Endothelial cell of hepatic sinusoid (primary cell): ENCODE measurements around the gene PRKAR1B.
"Not testable (repeated sequence)": the region's sequence is repeated elsewhere in the genome, so short reads cannot be mapped to it uniquely, and the experiment has no call there.

ENCODE experiments used
- in situ Hi-C: cut with HindIII; loops from 2 replicates; pipeline ENCODE4 v1.10.0; 2017; ENCODE audit warnings: low sequenced_read_pairs

The PRKAR1B gene

DNA sequence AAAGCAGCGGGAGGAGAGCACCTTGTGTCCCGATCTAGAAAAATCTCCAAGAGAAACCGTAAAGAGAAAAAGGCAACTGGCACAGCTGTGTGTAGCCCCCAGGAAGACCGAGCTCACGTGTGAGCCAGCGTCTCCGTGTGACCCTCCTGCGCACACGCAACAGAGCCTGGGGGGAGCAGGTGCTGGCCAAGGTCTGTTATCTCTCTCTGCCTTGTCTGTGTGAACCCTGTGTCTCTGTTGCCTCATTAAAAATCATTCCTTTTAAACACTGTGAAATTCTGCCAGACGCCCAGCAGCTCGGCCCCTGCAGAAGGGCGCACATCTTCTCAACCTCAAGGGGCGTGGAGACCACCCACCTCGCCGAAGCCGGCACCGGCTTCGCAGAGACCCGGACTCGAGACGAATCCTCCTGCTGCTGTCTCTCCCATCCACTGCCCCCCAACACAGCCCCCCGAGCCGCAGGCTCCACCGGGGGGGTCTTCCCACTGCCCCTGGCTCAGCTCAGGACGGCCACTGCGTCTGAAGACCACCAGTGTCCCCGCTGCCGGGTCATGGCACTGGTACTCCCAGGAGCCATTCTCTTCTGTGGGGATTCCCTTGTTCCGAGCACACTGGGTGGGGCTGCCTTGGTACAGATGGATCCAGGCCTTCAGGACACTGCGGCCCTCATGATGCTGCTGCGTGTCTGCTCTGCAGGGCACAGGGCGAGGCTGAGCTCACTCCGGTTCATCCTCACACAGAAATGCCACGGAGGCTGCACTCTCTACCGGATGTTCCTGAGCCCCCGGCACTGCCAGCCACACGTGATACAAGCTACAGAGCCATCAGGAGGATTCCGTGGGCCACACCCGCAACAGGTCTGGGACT is 94.9 kb downstream of the PRKAR1B start:
- in situ Hi-C loops = no loop called here

DNA sequence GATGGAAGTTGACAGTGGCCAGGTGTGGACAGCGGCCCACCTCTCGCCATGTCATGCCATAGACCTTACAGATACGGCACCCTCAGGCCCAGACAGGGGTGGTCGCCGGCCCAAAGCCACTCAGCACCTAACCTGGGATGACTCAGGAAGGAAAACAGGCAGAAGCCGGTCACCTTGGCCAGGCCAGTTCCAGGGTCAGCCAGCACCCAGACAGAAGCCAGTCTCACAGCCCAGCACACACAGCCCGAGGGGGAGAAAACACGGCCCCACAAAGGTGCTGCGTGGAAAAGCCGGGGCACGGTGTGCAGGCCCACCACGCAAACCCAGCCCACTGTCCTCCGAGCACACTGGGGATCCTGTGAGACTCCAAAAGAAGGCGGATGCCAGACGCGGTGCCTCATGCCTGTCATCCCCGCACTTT is 95.8 kb downstream of the PRKAR1B start:
- in situ Hi-C loops = no loop called here

GRCh38 chr7:630539-630938 is 96.5 kb downstream of the PRKAR1B start:
- in situ Hi-C loops = no loop called here

DNA sequence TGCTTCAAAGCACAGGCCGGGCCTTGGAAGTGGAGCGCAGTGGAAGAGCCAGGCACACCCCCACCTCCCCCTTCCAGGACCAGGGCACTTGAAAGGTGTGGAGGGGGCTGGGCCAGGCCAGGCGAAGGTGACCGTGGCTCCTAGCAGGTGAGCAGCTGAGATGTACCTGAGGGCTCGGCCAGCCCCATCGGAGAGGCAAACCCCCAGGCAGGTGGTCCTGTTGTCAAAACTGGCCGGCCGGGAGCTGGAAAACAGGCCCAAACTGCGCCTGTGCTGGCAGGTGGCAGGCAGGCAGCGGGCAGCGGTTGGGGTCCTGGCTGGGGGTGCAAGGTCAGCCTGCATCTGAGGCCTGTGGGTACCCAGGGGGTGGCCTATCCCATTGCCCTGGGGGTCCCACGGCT is 97.0 kb downstream of the PRKAR1B start:
- in situ Hi-C loops = no loop called here

DNA sequence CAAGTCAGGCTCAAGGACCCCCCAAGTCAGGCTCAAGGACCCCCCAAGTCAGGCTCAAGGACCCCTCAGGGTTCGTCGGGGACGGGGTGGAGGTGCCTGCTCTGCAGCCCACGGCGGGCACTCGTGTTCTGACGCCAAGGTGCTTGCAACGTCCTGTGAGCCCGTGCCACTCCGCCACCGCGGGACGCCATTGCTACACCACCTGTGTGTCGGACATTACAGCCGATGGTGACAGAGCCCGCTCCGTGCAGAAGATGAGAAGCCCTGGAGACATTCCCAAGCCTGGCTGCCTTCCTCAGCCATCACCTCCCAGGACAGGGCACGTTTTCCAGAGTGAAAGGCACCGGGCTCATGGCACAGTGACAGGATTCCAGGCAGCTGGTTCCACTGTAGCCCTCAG is 98.3 kb downstream of the PRKAR1B start:
- in situ Hi-C loops = no loop called here

GRCh38 chr7:628402-628763 is 98.7 kb downstream of the PRKAR1B start:
- in situ Hi-C loops = no loop called here

- in situ Hi-C loops = no loop called here
Measured at GRCh38 chr7:627661-628401, 99.2 kb downstream of the PRKAR1B start.

- in situ Hi-C loops = no loop called here
Measured at GRCh38 chr7:625376-625971, 101.6 kb downstream of the PRKAR1B start.

DNA sequence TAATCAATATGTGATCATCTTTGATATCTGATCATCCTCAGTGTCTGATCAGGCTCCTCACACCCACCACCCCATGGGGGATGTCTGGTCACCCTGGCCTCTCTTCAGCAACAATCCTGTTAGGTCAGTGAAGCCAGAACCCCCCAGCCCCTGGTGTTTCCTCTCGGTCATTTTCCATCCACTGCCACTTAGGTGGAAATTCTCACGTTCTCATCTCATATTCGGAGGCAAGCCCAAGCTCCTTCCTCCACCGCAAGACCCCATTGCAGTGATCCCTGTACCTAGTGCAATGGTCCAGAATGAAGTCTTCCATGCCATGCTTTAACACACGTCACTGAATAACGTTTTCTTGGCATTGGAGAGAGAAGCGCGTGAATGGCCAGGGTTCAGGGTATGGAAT is 103.6 kb downstream of the PRKAR1B start:
- in situ Hi-C loops = no loop called here

GRCh38 chr7:621572-622285 is 105.4 kb downstream of the PRKAR1B start:
- in situ Hi-C loops = no loop called here

GRCh38 chr7:620885-621284 is 106.2 kb downstream of the PRKAR1B start:
- in situ Hi-C loops = no loop called here

DNA sequence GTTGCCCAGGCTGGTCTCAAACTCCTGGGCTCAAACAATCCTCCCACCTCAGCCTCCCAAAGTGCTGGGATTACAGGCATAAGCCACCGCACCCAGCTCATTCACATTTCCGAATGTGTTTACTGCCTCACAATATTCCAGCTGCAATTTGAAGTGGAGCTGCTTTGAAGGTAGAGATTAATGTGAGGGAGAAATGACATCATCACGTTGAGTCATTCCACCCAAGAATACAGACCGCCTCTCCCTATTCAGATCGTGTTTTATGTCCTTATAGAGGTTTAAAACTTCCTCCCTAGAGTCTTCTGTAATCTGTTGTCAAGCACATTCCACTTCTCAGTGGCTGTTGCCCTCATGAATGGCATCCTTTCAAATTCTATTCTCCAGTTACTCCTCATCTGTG is 107.0 kb downstream of the PRKAR1B start:
- in situ Hi-C loops = no loop called here

GRCh38 chr7:619368-619840 is 107.7 kb downstream of the PRKAR1B start:
- in situ Hi-C loops = no loop called here

DNA sequence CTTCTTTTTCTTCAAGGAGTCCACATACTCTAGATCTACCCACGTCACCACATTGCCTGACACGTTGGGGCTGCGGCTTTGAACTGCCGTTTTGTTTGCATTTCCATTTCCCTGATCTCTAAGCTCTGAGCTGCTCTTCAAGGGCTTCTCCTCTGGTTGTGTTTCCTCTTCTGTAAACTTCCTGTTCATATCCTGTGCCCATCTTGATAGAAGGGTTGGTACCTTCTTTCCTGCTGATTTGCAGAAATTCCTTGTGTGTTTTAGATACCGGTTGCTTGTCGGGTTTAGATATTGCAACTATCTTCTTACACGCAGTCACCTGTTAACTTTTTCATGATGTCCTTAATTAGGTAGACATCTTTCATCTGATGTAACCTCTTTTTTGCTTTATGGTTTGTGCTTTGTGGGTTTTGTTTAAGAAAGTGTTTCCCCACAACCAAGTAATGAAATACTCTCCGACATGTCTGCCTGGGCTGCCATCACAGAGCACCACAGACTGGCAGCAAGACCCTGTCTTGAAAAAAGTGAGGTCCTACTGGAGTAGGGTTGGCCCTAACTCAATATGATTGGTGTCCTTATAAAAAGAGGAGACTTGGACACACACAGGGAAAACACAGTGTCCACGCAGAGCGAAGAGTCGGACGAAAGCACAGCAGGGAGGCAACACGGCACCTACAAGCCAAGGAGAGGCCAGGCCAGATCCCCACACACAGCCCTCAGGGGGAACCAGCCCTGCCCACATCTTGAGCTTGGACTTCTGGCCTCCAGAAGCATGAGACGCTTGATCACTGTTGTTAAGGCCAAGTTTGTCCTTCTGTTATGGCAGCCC is 108.3 kb downstream of the PRKAR1B start:
- in situ Hi-C loops = no loop called here

- in situ Hi-C loops = no loop called here
Measured at GRCh38 chr7:617614-618538, 109.2 kb downstream of the PRKAR1B start.

GRCh38 chr7:613442-614140 is 113.5 kb downstream of the PRKAR1B start:
- in situ Hi-C loops = no loop called here

DNA sequence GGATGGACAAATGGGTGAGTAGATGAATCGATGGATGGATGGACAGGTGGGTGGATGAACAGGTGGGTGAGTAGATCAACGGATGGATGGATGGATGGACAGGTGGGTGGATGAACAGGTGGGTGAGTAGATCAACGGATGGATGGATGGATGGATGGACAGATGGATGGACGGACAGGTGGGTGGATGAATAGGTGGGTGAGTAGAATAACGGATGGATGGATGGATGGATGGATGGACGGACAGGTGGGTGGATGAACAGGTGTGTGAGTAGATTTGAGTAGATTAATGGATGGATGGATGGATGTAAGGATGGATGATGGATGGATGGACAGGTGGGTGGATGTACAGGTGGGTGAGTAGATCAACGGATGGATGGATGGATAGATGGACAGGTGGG is 115.2 kb downstream of the PRKAR1B start:
- in situ Hi-C loops = not testable (repeated sequence)

- in situ Hi-C loops = no loop called here
Measured at GRCh38 chr7:611281-611810, 115.7 kb downstream of the PRKAR1B start.
